Sigmoid colon (tissue), 4 donors: ENCODE measurements around the gene KAZN.

Experiments used
- CTCF ChIP-seq, 4 experiments: fragments of 450-650 bp in 3 of 4; fragments of 200-600 bp in 1 of 4; IDR thresholded peaks; one replicate each; pipeline ENCODE4 v1.5.1; 2016 to 2019; ENCODE audit warnings: antibody characterized with exemption in 4 of 4, mild to moderate bottlenecking in 3 of 4, moderate library complexity in 2 of 4
- EP300 ChIP-seq, 4 donors: sonication (generic); formaldehyde crosslinking; IDR thresholded peaks; one replicate each; pipeline ENCODE4 v1.6.1; 2017; ENCODE audit warnings: antibody characterized with exemption in 4 of 4
- POLR2A ChIP-seq, 2 donors: fragments of 450-650 bp; IDR thresholded peaks; one replicate each; pipeline ENCODE4 v1.6.1; 2016; ENCODE audit warnings: antibody characterized with exemption in 2 of 2, mild to moderate bottlenecking in 2 of 2, moderate library complexity in 2 of 2
- POLR2AphosphoS5 ChIP-seq, 4 donors: sonication (generic); formaldehyde crosslinking; IDR thresholded peaks; one replicate each; pipeline ENCODE4 v1.6.1; 2017; ENCODE audit warnings: antibody characterized with exemption in 4 of 4

GRCh38 chr1:15023976-15024375 is 425.5 kb downstream of the KAZN start:
- TF ChIP-seq POLR2AphosphoS5 (IDR thresholded peaks at IDR 0.05) (no peak), CTCF (IDR thresholded peaks at IDR 0.05) (no peak), POLR2A (IDR thresholded peaks at IDR 0.05) (no peak), EP300 (IDR thresholded peaks at IDR 0.05) (no peak)
